GM06990 (cell line): ENCODE results near the gene MMP28.
A peak's percentile ranks its signal among the peaks of the same experiment; 100 is the strongest.

ENCODE experiments used
- DNase-seq: peaks from one replicate; pipeline ENCODE4 v3.0.0-alpha.2; 2011; ENCODE audit not compliant: insufficient read length; ENCODE audit errors: extremely low read depth
- H3K27me3 ChIP-seq: replicated peaks from 2 replicates; pipeline ENCODE4 v1.6.0; 2011; ENCODE audit warnings: low read length; ENCODE audit not compliant: control insufficient read depth, insufficient read depth
- H3K36me3 ChIP-seq: 2 replicates; pipeline ENCODE4 v1.5.1; 2011; ENCODE audit warnings: low read length; ENCODE audit not compliant: control insufficient read depth, insufficient read depth
- H3K4me3 ChIP-seq: replicated peaks from 2 replicates; pipeline ENCODE4 v1.5.1; 2011; ENCODE audit warnings: low read depth, mild to moderate bottlenecking, control low read depth, low read length
- TF ChIP-seq, protein P1 (sequence below): IDR thresholded peaks from 2 replicates; pipeline ENCODE4 v1.5.1; 2011; ENCODE audit warnings: low read length, control low read depth, mild to moderate bottlenecking, inconsistent platforms; ENCODE audit not compliant: insufficient read depth, poor library complexity, severe bottlenecking

MMP28 gene, protein sequence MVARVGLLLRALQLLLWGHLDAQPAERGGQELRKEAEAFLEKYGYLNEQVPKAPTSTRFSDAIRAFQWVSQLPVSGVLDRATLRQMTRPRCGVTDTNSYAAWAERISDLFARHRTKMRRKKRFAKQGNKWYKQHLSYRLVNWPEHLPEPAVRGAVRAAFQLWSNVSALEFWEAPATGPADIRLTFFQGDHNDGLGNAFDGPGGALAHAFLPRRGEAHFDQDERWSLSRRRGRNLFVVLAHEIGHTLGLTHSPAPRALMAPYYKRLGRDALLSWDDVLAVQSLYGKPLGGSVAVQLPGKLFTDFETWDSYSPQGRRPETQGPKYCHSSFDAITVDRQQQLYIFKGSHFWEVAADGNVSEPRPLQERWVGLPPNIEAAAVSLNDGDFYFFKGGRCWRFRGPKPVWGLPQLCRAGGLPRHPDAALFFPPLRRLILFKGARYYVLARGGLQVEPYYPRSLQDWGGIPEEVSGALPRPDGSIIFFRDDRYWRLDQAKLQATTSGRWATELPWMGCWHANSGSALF

DNA sequence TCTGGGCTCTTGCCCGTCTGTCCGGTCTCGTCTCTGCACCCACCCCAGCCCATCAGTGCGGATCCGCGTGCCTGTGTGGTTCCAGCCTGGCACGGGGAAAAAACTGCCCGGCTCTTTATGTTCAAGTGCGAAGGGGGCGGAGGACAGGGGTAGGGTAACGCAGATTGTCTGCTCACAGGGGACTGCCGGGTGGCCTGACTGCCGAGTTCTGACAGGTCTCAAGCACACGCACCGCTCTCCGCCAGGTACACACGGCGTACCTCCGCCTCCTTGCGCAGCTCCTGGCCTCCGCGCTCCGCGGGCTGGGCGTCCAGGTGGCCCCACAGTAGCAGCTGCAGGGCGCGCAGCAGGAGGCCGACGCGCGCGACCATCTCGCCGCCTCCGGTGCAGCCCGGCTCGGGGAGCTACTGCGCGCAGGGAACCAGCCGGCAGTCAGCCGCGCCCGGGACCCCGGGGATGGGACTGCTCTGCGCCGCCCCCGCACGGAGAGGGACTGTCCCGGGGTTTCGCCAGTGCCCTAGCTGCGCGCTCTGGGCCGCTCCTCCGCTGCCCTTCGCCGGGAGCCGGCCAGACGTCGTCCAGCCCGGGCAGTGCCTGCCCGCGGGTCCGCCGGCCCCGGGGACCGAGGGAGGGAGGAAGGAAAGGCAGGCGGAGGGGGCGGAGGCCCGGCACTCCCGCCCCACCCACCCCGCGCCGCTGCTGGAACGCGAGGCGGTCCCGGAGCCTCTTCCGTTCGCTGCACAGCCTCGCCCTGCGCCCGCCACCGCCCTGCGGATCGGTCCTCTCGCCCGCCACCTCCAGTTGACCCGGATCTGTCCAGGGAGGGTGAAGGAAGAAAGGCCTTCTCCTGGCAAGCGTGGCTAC is at the start of gene MMP28:
Gene MMP28, minus strand, starts transcription at position 635 of the 864 bp plus-strand sequence. Its CDS starts 264 bp downstream, at position 371.
- DNase-seq, result no peak
- peaks cover 5% of the 10 kb centered on the region for H3K27me3 ChIP-seq
- H3K36me3 ChIP-seq, result no peaks in the 10 kb centered on the region
- peak within 1 kb of the TSS; percentile 44 for H3K4me3 ChIP-seq
- TF ChIP-seq, protein P1, sequence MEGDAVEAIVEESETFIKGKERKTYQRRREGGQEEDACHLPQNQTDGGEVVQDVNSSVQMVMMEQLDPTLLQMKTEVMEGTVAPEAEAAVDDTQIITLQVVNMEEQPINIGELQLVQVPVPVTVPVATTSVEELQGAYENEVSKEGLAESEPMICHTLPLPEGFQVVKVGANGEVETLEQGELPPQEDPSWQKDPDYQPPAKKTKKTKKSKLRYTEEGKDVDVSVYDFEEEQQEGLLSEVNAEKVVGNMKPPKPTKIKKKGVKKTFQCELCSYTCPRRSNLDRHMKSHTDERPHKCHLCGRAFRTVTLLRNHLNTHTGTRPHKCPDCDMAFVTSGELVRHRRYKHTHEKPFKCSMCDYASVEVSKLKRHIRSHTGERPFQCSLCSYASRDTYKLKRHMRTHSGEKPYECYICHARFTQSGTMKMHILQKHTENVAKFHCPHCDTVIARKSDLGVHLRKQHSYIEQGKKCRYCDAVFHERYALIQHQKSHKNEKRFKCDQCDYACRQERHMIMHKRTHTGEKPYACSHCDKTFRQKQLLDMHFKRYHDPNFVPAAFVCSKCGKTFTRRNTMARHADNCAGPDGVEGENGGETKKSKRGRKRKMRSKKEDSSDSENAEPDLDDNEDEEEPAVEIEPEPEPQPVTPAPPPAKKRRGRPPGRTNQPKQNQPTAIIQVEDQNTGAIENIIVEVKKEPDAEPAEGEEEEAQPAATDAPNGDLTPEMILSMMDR, result no peak

- Histone ChIP-seq H3K27me3 (no peaks in the 10 kb centered on the region), H3K4me3 (no peak overlapping the region), H3K36me3 (peaks cover 14% of the 10 kb centered on the region)
- DNase-seq, result no peak
- TF ChIP-seq, protein P1, result no peak
These were observed 49.1 kb upstream of the MMP28 start for GRCh38 chr17:35844547-35844946.

DNA sequence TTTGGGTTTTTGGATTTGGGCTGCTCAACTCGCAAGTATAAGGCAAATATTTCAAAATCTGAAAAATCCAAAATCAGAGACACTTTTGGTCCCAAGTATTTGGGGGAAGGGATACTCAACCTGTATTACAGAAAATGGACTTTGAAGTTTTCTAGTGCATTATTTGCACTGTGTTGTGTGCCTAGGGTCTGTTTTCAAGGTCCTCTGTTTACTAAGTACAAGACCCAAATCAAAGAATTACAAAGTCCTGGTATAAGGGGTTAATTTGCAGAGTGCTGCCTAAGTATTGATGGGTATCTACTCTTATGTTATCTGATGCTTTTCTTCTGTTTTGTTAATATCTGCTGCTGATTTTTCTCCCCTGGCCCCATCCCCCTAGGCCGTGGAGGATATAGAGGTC is 48.3 kb upstream of the MMP28 start:
- H3K36me3 ChIP-seq, result peaks cover 16% of the 10 kb centered on the region
- TF ChIP-seq, protein P1, result no peak
- no peak for DNase-seq
- H3K27me3 ChIP-seq, result no peaks in the 10 kb centered on the region
- no peak overlapping the region for H3K4me3 ChIP-seq

DNA sequence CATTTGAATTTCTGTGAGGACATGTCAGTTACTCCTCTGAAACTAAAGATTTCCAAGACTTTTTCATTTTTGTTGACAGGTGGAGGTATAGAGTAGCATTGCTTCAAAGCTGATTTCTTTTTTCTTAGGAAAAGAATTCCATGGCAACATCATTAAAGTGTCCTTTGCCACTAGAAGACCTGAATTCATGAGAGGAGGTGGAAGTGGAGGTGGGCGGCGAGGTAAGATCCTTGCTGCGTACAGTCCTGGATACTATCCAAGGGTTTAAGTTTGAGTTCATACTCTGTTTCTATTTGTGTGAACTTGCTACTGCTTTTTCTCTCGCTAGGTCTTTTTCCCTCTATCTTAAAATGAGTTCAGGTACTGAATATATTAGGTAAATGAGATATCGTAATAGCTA is 46.8 kb upstream of the MMP28 start:
- no peak for DNase-seq
- peaks cover 15% of the 10 kb centered on the region for H3K36me3 ChIP-seq
- TF ChIP-seq, protein P1, result no peak

DNA sequence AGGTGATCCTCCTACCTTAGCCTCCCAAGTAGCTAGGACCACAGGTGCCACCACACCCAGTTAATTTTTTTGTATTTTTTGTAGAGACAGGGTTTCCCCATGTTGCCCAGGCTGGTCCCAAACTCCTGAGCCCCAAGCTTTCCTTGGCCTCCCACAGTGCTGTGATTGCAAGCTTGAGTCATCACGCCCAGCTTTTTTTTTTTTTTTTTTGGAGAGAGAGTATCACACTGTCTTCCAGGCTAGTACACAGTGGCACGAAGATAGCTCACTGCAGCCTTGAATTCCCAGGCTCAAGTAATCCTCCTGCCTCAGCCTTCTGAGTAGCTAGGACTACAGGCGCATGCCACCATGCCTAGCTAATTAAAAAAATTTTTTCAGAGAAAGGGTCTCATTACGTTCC is 46.1 kb upstream of the MMP28 start:
- TF ChIP-seq, protein P1, result no peak
- DNase-seq, result no peak
- Histone ChIP-seq H3K4me3 (no peak overlapping the region), H3K27me3 (no peaks in the 10 kb centered on the region), H3K36me3 (peaks cover 20% of the 10 kb centered on the region)

More for the DNA sequence above, 46.8 kb upstream of the MMP28 start:
- Histone ChIP-seq H3K27me3 (no peaks in the 10 kb centered on the region), H3K4me3 (no peak overlapping the region)
